Transverse colon (tissue), 4 donors: ENCODE measurements around the gene ZCWPW1. TPM values are rescaled to one million over a fixed set of nuclear protein-coding genes. Genes with fewer than 3 reads are reported as not detected.

Experiments
- DNase-seq: peaks from one replicate; pipeline ENCODE4 v3.0.0-alpha.2; 2019
- H3K27ac ChIP-seq, 4 donors: fragments of 200-600 bp; sonication (generic); 2 replicates each; pipeline ENCODE4 v1.5.1; 2016 to 2018; ENCODE audit warnings: inconsistent platforms in 4 of 4
- H3K27me3 ChIP-seq: fragments of 200-600 bp; sonication (generic); 2 replicates; pipeline ENCODE4 v1.5.1; 2017; ENCODE audit warnings: inconsistent platforms
- H3K36me3 ChIP-seq, 4 donors: fragments of 200-600 bp; sonication (generic); 2 replicates each; pipeline ENCODE4 v1.5.1; 2017 to 2019; ENCODE audit warnings: inconsistent platforms in 4 of 4
- H3K4me1 ChIP-seq, 4 donors: fragments of 200-600 bp; sonication (generic); 2 replicates each; pipeline ENCODE4 v1.5.1; 2017 to 2020; ENCODE audit warnings: inconsistent platforms in 4 of 4
- H3K4me3 ChIP-seq, 4 donors: fragments of 200-600 bp; sonication (generic); 1 replicate in 1 of 4; 2 replicates in 3 of 4; pipeline versions ENCODE4 v1.5.1 to v1.6.1; 2017 to 2019; ENCODE audit warnings: inconsistent platforms in 4 of 4
- H3K9me3 ChIP-seq, 2 donors: fragments of 200-600 bp; sonication (generic); 2 replicates each; pipeline ENCODE4 v1.5.1; 2017 to 2019; ENCODE audit warnings: inconsistent platforms in 2 of 2
- CTCF ChIP-seq, 5 experiments: fragments of 200-600 bp in 3 of 5; fragments of 450-650 bp in 2 of 5; sonication (generic) in 3 of 5; IDR thresholded peaks; 1 replicate in 2 of 5; 2 replicates in 3 of 5; pipeline ENCODE4 v1.5.1; 2016 to 2017; ENCODE audit warnings: antibody characterized with exemption in 5 of 5, inconsistent platforms in 3 of 5, mild to moderate bottlenecking in 2 of 5, moderate library complexity in 1 of 5
- EP300 ChIP-seq: sonication (generic); formaldehyde crosslinking; IDR thresholded peaks from one replicate; pipeline ENCODE4 v1.6.1; 2017; ENCODE audit warnings: antibody characterized with exemption, low read depth
- POLR2A ChIP-seq: fragments of 450-650 bp; IDR thresholded peaks from one replicate; pipeline ENCODE4 v1.6.1; 2016; ENCODE audit warnings: antibody characterized with exemption, mild to moderate bottlenecking, moderate library complexity
- POLR2AphosphoS5 ChIP-seq, 3 donors: sonication (generic); formaldehyde crosslinking; IDR thresholded peaks; one replicate each; pipeline ENCODE4 v1.6.1; 2016; ENCODE audit warnings: antibody characterized with exemption in 3 of 3
- WGBS, 2 donors: methylation state at CpG; one replicate each; pipeline ENCODE4 v1.1.5; 2018; ENCODE audit warnings: low coverage in 1 of 2; 5-methylcytosine and 5-hydroxymethylcytosine counted together
- in situ Hi-C, 4 donors: fragments of 200-750 bp; cut with MboI; loops; one replicate each; pipeline versions ENCODE4 v1.15.0 to v1.15.1; 2017; ENCODE audit warnings: low sequenced_read_pairs in 3 of 4, low pct_ligation_motif_present in 1 of 4, low pct_unique_long_range_greater_than_20kb in 1 of 4
- intact Hi-C: fragments of 100-400 bp; cut with DNase I; formaldehyde crosslinking; loops from one replicate; pipeline ENCODE4 v1.15.1; 2023; ENCODE audit warnings: low total_unique reads
- total RNA-seq, 4 donors: library from RNA; depleted of rRNA; stranded (reverse); fragments of >200 nt; gene quantifications; one replicate each; pipeline ENCODE4 v1.1.0, GENCODE V29; 2016

Gene ZCWPW1
- total RNA-seq, 4 donors from 2014 or later: 0.68 to 2.4 (median 0.80) TPM; not detected in 1

DNA sequence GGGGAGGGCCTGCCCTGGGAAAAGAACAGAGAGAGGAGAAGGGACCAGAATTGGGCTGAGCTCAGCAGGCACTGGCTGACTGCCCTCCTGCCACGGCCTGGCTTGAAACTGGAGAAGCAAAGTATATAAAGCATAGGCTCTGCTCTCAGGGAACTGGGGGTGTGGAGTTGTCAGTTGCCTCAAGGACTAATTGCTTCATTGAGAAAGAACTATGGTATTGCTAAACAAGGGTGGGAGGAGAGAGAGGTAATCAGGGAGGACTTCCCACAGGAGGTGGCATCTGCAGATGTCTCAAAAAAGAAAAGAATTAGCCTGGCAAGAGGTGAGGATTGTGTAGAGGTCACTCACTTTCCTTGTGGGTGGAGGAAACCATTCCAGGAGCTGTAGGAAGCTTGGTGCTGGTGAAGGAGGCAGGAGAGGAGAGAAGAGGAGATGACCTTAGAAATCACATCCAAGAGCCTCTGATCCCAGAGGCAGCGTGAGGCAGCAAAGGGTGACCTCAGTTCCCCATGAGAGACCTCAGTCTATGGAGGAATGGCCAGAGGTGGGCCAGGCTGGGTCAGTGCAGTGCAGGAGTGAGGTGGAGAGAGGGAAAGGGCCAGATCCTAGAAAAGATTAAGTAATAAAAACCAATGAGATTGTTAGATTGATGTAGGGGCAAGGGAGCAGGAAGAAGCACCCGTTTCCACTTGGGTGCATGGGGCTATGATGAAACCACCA lies 68.2 kb downstream of the ZCWPW1 start:
- DNase-seq: no peak
- in situ Hi-C loops: no loop called here
- Histone ChIP-seq H3K27ac (no peak overlapping the region), H3K4me3 (no peak overlapping the region), H3K27me3 (no peaks in the 10 kb centered on the region), H3K36me3 (peaks cover 0 to 65% (median 32%) of the 10 kb centered on the region in 4 donors), H3K4me1 (no peaks in the 10 kb centered on the region), H3K9me3 (no peaks in the 10 kb centered on the region)
- WGBS, 2 donors: 88 to 92% methylated on average over 3 of the region's 3 CpGs
- TF ChIP-seq POLR2AphosphoS5 (IDR thresholded peaks at IDR 0.05): no peak
- no peak for TF ChIP-seq POLR2A
- TF ChIP-seq CTCF (IDR thresholded peaks at IDR 0.05): no peak
- no peak for TF ChIP-seq EP300
- intact Hi-C loops: no loop called here

DNA sequence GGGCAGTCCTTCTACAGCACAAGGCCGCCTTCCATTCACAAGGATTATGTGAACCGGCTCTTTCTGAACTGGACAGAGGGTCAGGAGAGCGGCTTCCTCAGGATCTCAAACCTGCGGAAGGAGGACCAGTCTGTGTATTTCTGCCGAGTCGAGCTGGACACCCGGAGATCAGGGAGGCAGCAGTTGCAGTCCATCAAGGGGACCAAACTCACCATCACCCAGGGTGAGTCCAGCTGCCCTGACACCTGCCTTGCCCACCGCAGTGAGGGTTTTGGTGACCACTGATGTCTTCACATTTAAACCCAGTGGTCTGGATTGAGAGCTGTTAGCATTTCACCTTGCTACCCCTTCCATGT lies 69.7 kb downstream of the ZCWPW1 start:
- 93% methylated on average over 8 of the region's 8 CpGs; no CpG with 5 or more reads in 1 of the 2 donors for WGBS, 2 donors
- no peaks in the 10 kb centered on the region for H3K9me3 ChIP-seq
- H3K4me1 ChIP-seq: no peaks in the 10 kb centered on the region
- no peak for DNase-seq
- in situ Hi-C loops (no loop called here), intact Hi-C loops (no loop called here)
- no peak overlapping the region for H3K27ac ChIP-seq
- no peak overlapping the region for H3K4me3 ChIP-seq
- H3K27me3 ChIP-seq: no peaks in the 10 kb centered on the region
- H3K36me3 ChIP-seq: peaks cover 0 to 74% (median 37%) of the 10 kb centered on the region in 4 donors
- TF ChIP-seq EP300 (no peak), CTCF (IDR thresholded peaks at IDR 0.05) (no peak), POLR2AphosphoS5 (IDR thresholded peaks at IDR 0.05) (no peak), POLR2A (no peak)

- in situ Hi-C loops (no loop called here), intact Hi-C loops (no loop called here)
- no peak within 1 kb of the TSS for H3K27ac ChIP-seq
- TF ChIP-seq EP300: no peak
- TF ChIP-seq POLR2A: no peak
- no peak for TF ChIP-seq CTCF (IDR thresholded peaks at IDR 0.05)
- no peak for TF ChIP-seq POLR2AphosphoS5 (IDR thresholded peaks at IDR 0.05)
- DNase-seq: no peak
- no peaks in the 10 kb centered on the region for H3K9me3 ChIP-seq
- H3K27me3 ChIP-seq: no peaks in the 10 kb centered on the region
- WGBS, 2 donors: 77 to 91% methylated on average over 1 to 6 of the region's 11 CpGs
- H3K36me3 ChIP-seq: peaks cover 0 to 74% (median 37%) of the 10 kb centered on the region in 4 donors
- no peaks in the 10 kb centered on the region for H3K4me1 ChIP-seq
- H3K4me3 ChIP-seq: no peak within 1 kb of the TSS
Observed at GRCh38 chr7:100358027-100358856, 70.3 kb downstream of the ZCWPW1 start, which contains the start of gene PILRB. Gene PILRB, plus strand, starts transcription at chr7:100358117. Its CDS starts 186 bp downstream, at chr7:100358303.

GRCh38 chr7:100357131-100357561 lies 71.4 kb downstream of the ZCWPW1 start:
- WGBS, 2 donors: 97% methylated on average over 6 of the region's 6 CpGs; no CpG with 5 or more reads in 1 of the 2 donors
- no peaks in the 10 kb centered on the region for H3K27me3 ChIP-seq
- H3K4me1 ChIP-seq: no peaks in the 10 kb centered on the region
- no peak for DNase-seq
- no peak overlapping the region for H3K4me3 ChIP-seq
- peaks cover 0 to 68% (median 34%) of the 10 kb centered on the region in 4 donors for H3K36me3 ChIP-seq
- in situ Hi-C loops (no loop called here), intact Hi-C loops (no loop called here)
- H3K27ac ChIP-seq: no peak overlapping the region
- no peaks in the 10 kb centered on the region for H3K9me3 ChIP-seq
- TF ChIP-seq POLR2AphosphoS5 (IDR thresholded peaks at IDR 0.05) (no peak), EP300 (no peak), CTCF (IDR thresholded peaks at IDR 0.05) (no peak), POLR2A (no peak)
